Transverse colon (tissue), 4 donors: ENCODE measurements around the gene ATF4. TPM values are rescaled to one million over a fixed set of nuclear protein-coding genes. Genes with fewer than 3 reads are reported as not detected.

ENCODE experiments used
- DNase-seq: peaks from one replicate; pipeline ENCODE4 v3.0.0-alpha.2; 2019
- H3K27ac ChIP-seq, 4 donors: fragments of 200-600 bp; sonication (generic); 2 replicates each; pipeline ENCODE4 v1.5.1; 2016 to 2018; ENCODE audit warnings: inconsistent platforms in 4 of 4
- H3K27me3 ChIP-seq: fragments of 200-600 bp; sonication (generic); 2 replicates; pipeline ENCODE4 v1.5.1; 2017; ENCODE audit warnings: inconsistent platforms
- H3K36me3 ChIP-seq, 4 donors: fragments of 200-600 bp; sonication (generic); 2 replicates each; pipeline ENCODE4 v1.5.1; 2017 to 2019; ENCODE audit warnings: inconsistent platforms in 4 of 4
- H3K4me1 ChIP-seq, 4 donors: fragments of 200-600 bp; sonication (generic); 2 replicates each; pipeline ENCODE4 v1.5.1; 2017 to 2020; ENCODE audit warnings: inconsistent platforms in 4 of 4
- H3K4me3 ChIP-seq, 4 donors: fragments of 200-600 bp; sonication (generic); 1 replicate in 1 of 4; 2 replicates in 3 of 4; pipeline versions ENCODE4 v1.5.1 to v1.6.1; 2017 to 2019; ENCODE audit warnings: inconsistent platforms in 4 of 4
- H3K9me3 ChIP-seq, 2 donors: fragments of 200-600 bp; sonication (generic); 2 replicates each; pipeline ENCODE4 v1.5.1; 2017 to 2019; ENCODE audit warnings: inconsistent platforms in 2 of 2
- CTCF ChIP-seq, 5 experiments: fragments of 200-600 bp in 3 of 5; fragments of 450-650 bp in 2 of 5; sonication (generic) in 3 of 5; IDR thresholded peaks; 1 replicate in 2 of 5; 2 replicates in 3 of 5; pipeline ENCODE4 v1.5.1; 2016 to 2017; ENCODE audit warnings: antibody characterized with exemption in 5 of 5, inconsistent platforms in 3 of 5, mild to moderate bottlenecking in 2 of 5, moderate library complexity in 1 of 5
- EP300 ChIP-seq: sonication (generic); formaldehyde crosslinking; IDR thresholded peaks from one replicate; pipeline ENCODE4 v1.6.1; 2017; ENCODE audit warnings: antibody characterized with exemption, low read depth
- POLR2A ChIP-seq: fragments of 450-650 bp; IDR thresholded peaks from one replicate; pipeline ENCODE4 v1.6.1; 2016; ENCODE audit warnings: antibody characterized with exemption, mild to moderate bottlenecking, moderate library complexity
- POLR2AphosphoS5 ChIP-seq, 3 donors: sonication (generic); formaldehyde crosslinking; IDR thresholded peaks; one replicate each; pipeline ENCODE4 v1.6.1; 2016; ENCODE audit warnings: antibody characterized with exemption in 3 of 3
- WGBS, 2 donors: methylation state at CpG; one replicate each; pipeline ENCODE4 v1.1.5; 2018; ENCODE audit warnings: low coverage in 1 of 2; 5-methylcytosine and 5-hydroxymethylcytosine counted together
- in situ Hi-C, 4 donors: fragments of 200-750 bp; cut with MboI; loops; one replicate each; pipeline versions ENCODE4 v1.15.0 to v1.15.1; 2017; ENCODE audit warnings: low sequenced_read_pairs in 3 of 4, low pct_ligation_motif_present in 1 of 4, low pct_unique_long_range_greater_than_20kb in 1 of 4
- intact Hi-C: fragments of 100-400 bp; cut with DNase I; formaldehyde crosslinking; loops from one replicate; pipeline ENCODE4 v1.15.1; 2023; ENCODE audit warnings: low total_unique reads
- total RNA-seq, 4 donors: library from RNA; depleted of rRNA; stranded (reverse); fragments of >200 nt; gene quantifications; one replicate each; pipeline ENCODE4 v1.1.0, GENCODE V29; 2016

Gene ATF4
- total RNA-seq, 4 donors from 2014 or later, result 262 to 566 (median 339) TPM

GRCh38 chr22:39537975-39538374 lies 17.6 kb downstream of the ATF4 start:
- WGBS, 2 donors, result 45 to 83% methylated on average over 1 to 2 of the region's 2 CpGs
- Histone ChIP-seq H3K9me3 (no peaks in the 10 kb centered on the region), H3K27me3 (peaks cover 3% of the 10 kb centered on the region), H3K4me3 (no peak overlapping the region), H3K36me3 (no peaks in the 10 kb centered on the region), H3K4me1 (peaks cover 0 to 7% (median 3%) of the 10 kb centered on the region in 4 donors), H3K27ac (no peak overlapping the region)
- no peak for DNase-seq
- intact Hi-C loops (loop anchor here (5.0 kb wide), 2 partner anchors 484 to 809 kb away; partner anchors contain the start of gene ADSL), in situ Hi-C loops (loop anchor here (5.0 to 25.0 kb wide), 5 partner anchors 376 to 824 kb away; partner anchors contain the start of genes SGSM3 (in 3 of the 4), ADSL (in 1 of the 4) and CBX7 (in 1 of the 4))
- no peak for TF ChIP-seq POLR2AphosphoS5 (IDR thresholded peaks at IDR 0.05)
- TF ChIP-seq CTCF (IDR thresholded peaks at IDR 0.05), result no peak
- TF ChIP-seq EP300, result no peak
- TF ChIP-seq POLR2A, result no peak

GRCh38 chr22:39543095-39543494 lies 22.7 kb downstream of the ATF4 start:
- no peak for DNase-seq
- H3K27ac ChIP-seq, result no peak overlapping the region
- in situ Hi-C loops (loop anchor here in 3 of 4 donors (10.0 to 25.0 kb wide), 3 partner anchors 381 to 819 kb away; partner anchors contain the start of genes SGSM3 (in 3 of the 3) and CBX7 (in 1 of the 3)), intact Hi-C loops (no loop called here)
- no peaks in the 10 kb centered on the region for H3K9me3 ChIP-seq
- H3K36me3 ChIP-seq, result no peaks in the 10 kb centered on the region
- no peak overlapping the region for H3K4me3 ChIP-seq
- TF ChIP-seq EP300 (no peak), CTCF (IDR thresholded peaks at IDR 0.05) (peak in 2 of 5 experiments; percentile 8 to 17)
- 17% methylated on average over 8 to 11 of the region's 11 CpGs for WGBS, 2 donors
- no peaks in the 10 kb centered on the region for H3K4me1 ChIP-seq
- peaks cover 37% of the 10 kb centered on the region for H3K27me3 ChIP-seq

- H3K36me3 ChIP-seq, result no peaks in the 10 kb centered on the region
- intact Hi-C loops (no loop called here), in situ Hi-C loops (loop anchor here (5.0 to 25.0 kb wide), 4 partner anchors 383 to 817 kb away; partner anchors contain the start of genes SGSM3 (in 3 of the 4) and CBX7 (in 1 of the 4))
- no peak overlapping the region for H3K4me3 ChIP-seq
- no peak for TF ChIP-seq EP300
- TF ChIP-seq CTCF (IDR thresholded peaks at IDR 0.05), result no peak
- TF ChIP-seq POLR2A, result no peak
- no peak for TF ChIP-seq POLR2AphosphoS5 (IDR thresholded peaks at IDR 0.05)
- peak; percentile 47 for DNase-seq
- no peaks in the 10 kb centered on the region for H3K9me3 ChIP-seq
- no peak overlapping the region for H3K27ac ChIP-seq
- H3K27me3 ChIP-seq, result peaks cover 57% of the 10 kb centered on the region
- no peaks in the 10 kb centered on the region for H3K4me1 ChIP-seq
- 39 to 43% methylated on average over 22 to 39 of the region's 39 CpGs for WGBS, 2 donors
These were observed 25.3 kb downstream of the ATF4 start for GRCh38 chr22:39545386-39546365.

GRCh38 chr22:39546889-39547586 lies 26.7 kb downstream of the ATF4 start:
- Histone ChIP-seq H3K4me3 (no peak overlapping the region), H3K4me1 (no peaks in the 10 kb centered on the region), H3K27me3 (peaks cover 71% of the 10 kb centered on the region), H3K9me3 (no peaks in the 10 kb centered on the region), H3K36me3 (no peaks in the 10 kb centered on the region), H3K27ac (no peak overlapping the region)
- intact Hi-C loops (no loop called here), in situ Hi-C loops (loop anchor here (5.0 to 25.0 kb wide), 4 partner anchors 385 to 815 kb away; partner anchors contain the start of genes SGSM3 (in 3 of the 4) and CBX7 (in 1 of the 4))
- no peak for TF ChIP-seq CTCF (IDR thresholded peaks at IDR 0.05)
- no peak for TF ChIP-seq POLR2A
- TF ChIP-seq EP300, result no peak
- no peak for TF ChIP-seq POLR2AphosphoS5 (IDR thresholded peaks at IDR 0.05)
- DNase-seq, result no peak
- WGBS, 2 donors, result 12 to 37% methylated on average over 3 to 5 of the region's 5 CpGs
